Naive B cell (primary cell): ENCODE results near the gene WDR93. TPM values are rescaled to one million over a fixed set of nuclear protein-coding genes. Genes with fewer than 3 reads are reported as not detected.

Experiments
- ATAC-seq, 2 donors: fragments of 150-1000 bp; cut with Tn5 transposase; 2 replicates each; pipeline ENCODE4 v1.10.0; 2021; ENCODE audit warnings: low read depth in 2 of 2, mild to moderate bottlenecking in 2 of 2, moderate library complexity in 2 of 2
- DNase-seq: peaks from one replicate; pipeline ENCODE4 v3.0.0; 2022
- H3K27ac Mint-ChIP-seq, 6 donors: one replicate each; pipeline ENCODE4 v1.8.0; 2020 to 2022; ENCODE audit warnings: mild to moderate bottlenecking in 6 of 6, mixed read lengths in 6 of 6, moderate library complexity in 5 of 6, inconsistent platforms in 2 of 6
- H3K27me3 Mint-ChIP-seq, 3 donors: one replicate each; pipeline ENCODE4 v1.8.0; 2021 to 2022; ENCODE audit warnings: mixed read lengths in 3 of 3, mild to moderate bottlenecking in 1 of 3
- H3K36me3 Mint-ChIP-seq, 2 donors: one replicate each; pipeline ENCODE4 v1.8.0; 2020 to 2022; ENCODE audit warnings: mixed read lengths in 2 of 2, inconsistent platforms in 1 of 2, mild to moderate bottlenecking in 1 of 2
- H3K4me1 Mint-ChIP-seq, 3 donors: one replicate each; pipeline ENCODE4 v1.8.0; 2020 to 2022; ENCODE audit warnings: mixed read lengths in 3 of 3, inconsistent platforms in 1 of 3, mild to moderate bottlenecking in 1 of 3, moderate library complexity in 1 of 3
- H3K4me3 Mint-ChIP-seq, 8 donors: one replicate each; pipeline ENCODE4 v1.8.0; 2020 to 2022; ENCODE audit warnings: mild to moderate bottlenecking in 8 of 8, mixed read lengths in 8 of 8, moderate library complexity in 8 of 8, inconsistent platforms in 2 of 8
- H3K9me3 Mint-ChIP-seq, 7 donors: one replicate each; pipeline ENCODE4 v1.8.0; 2020 to 2022; ENCODE audit warnings: mixed read lengths in 7 of 7, mild to moderate bottlenecking in 5 of 7, inconsistent platforms in 2 of 7, moderate library complexity in 1 of 7
- polyA plus RNA-seq, 6 donors: library from polyadenylated mRNA; unstranded; fragments of 300-500 nt; fragmentation: Illumina TruSeq; gene quantifications; one replicate each; pipeline ENCODE4 v1.2.3, GENCODE V29; 2021; ENCODE audit warnings: low read depth in 6 of 6

WDR93 gene
- polyA plus RNA-seq, 6 donors from 2014 or later, result not detected

- no peaks in the 10 kb centered on the region for H3K36me3 Mint-ChIP-seq
- ATAC-seq, result no peak
- peaks cover 0 to 8% (median 6%) of the 10 kb centered on the region in 3 donors for H3K4me1 Mint-ChIP-seq
- DNase-seq, result no peak
- H3K27me3 Mint-ChIP-seq, result peaks cover 8 to 29% (median 12%) of the 10 kb centered on the region in 3 donors
- H3K27ac Mint-ChIP-seq, result peak overlapping the region in 2 of 6 donors; percentile 15 to 44
- H3K9me3 Mint-ChIP-seq, result no peaks in the 10 kb centered on the region
- peak overlapping the region; percentile 73 to 88 (median 80) for H3K4me3 Mint-ChIP-seq
These were observed 59.4 kb downstream of the WDR93 start for GRCh38 chr15:89749951-89750559.

- H3K4me3 Mint-ChIP-seq, result peak within 1 kb of the TSS; percentile 73 to 88 (median 81)
- H3K4me1 Mint-ChIP-seq, result peaks cover 0 to 8% (median 6%) of the 10 kb centered on the region in 3 donors
- DNase-seq (peak; percentile 88), ATAC-seq (peak; percentile 89 to 93)
- no peaks in the 10 kb centered on the region for H3K36me3 Mint-ChIP-seq
- no peaks in the 10 kb centered on the region for H3K9me3 Mint-ChIP-seq
- peaks cover 16 to 29% (median 18%) of the 10 kb centered on the region in 3 donors for H3K27me3 Mint-ChIP-seq
- H3K27ac Mint-ChIP-seq, result peak within 1 kb of the TSS in 2 of 6 donors; percentile 15 to 44
These were observed 60.2 kb downstream of the WDR93 start, which contains the start of gene MESP1 for GRCh38 chr15:89750560-89751542. Gene MESP1, minus strand, starts transcription at chr15:89751249. Its CDS starts 18 bp downstream, at chr15:89751231.

- H3K9me3 Mint-ChIP-seq, result no peaks in the 10 kb centered on the region
- peak overlapping the region; percentile 15 to 80 (median 64) for H3K4me3 Mint-ChIP-seq
- H3K36me3 Mint-ChIP-seq, result no peaks in the 10 kb centered on the region
- H3K27ac Mint-ChIP-seq, result no peak overlapping the region
- peaks cover 22 to 29% (median 24%) of the 10 kb centered on the region in 3 donors for H3K27me3 Mint-ChIP-seq
- DNase-seq (no peak), ATAC-seq (no peak)
- H3K4me1 Mint-ChIP-seq, result peaks cover 0 to 8% (median 6%) of the 10 kb centered on the region in 3 donors
These were observed 61.1 kb downstream of the WDR93 start for GRCh38 chr15:89751748-89752147.

- Mint-ChIP-seq H3K27me3 (peaks cover 23 to 30% (median 29%) of the 10 kb centered on the region in 3 donors), H3K36me3 (no peaks in the 10 kb centered on the region), H3K27ac (no peak overlapping the region), H3K4me1 (peaks cover 0 to 8% (median 6%) of the 10 kb centered on the region in 3 donors), H3K4me3 (peak overlapping the region in 1 of 8 donors; percentile 15), H3K9me3 (no peaks in the 10 kb centered on the region)
- DNase-seq (no peak), ATAC-seq (no peak)
These were observed 63.2 kb downstream of the WDR93 start for GRCh38 chr15:89753855-89754254.

- H3K9me3 Mint-ChIP-seq, result no peaks in the 10 kb centered on the region
- peak overlapping the region in 1 of 8 donors; percentile 56 for H3K4me3 Mint-ChIP-seq
- H3K36me3 Mint-ChIP-seq, result no peaks in the 10 kb centered on the region
These were observed 63.9 kb downstream of the WDR93 start for GRCh38 chr15:89754361-89755154.

GRCh38 chr15:89755701-89756100, 65.1 kb downstream of the WDR93 start:
- Mint-ChIP-seq H3K36me3 (no peaks in the 10 kb centered on the region), H3K27ac (no peak overlapping the region), H3K27me3 (peaks cover 11 to 39% (median 34%) of the 10 kb centered on the region in 3 donors), H3K4me1 (peaks cover 0 to 2% (median under 1%) of the 10 kb centered on the region in 3 donors), H3K4me3 (no peak overlapping the region), H3K9me3 (no peaks in the 10 kb centered on the region)
- no peak for DNase-seq
- no peak for ATAC-seq

More at GRCh38 chr15:89754361-89755154, 63.9 kb downstream of the WDR93 start:
- peaks cover 17 to 31% (median 31%) of the 10 kb centered on the region in 3 donors for H3K27me3 Mint-ChIP-seq
- DNase-seq (no peak), ATAC-seq (no peak)
- H3K27ac Mint-ChIP-seq, result peak overlapping the region in 1 of 6 donors; percentile 4
- peaks cover 0 to 5% (median 5%) of the 10 kb centered on the region in 3 donors for H3K4me1 Mint-ChIP-seq

- H3K9me3 Mint-ChIP-seq, result no peaks in the 10 kb centered on the region
- no peak overlapping the region for H3K27ac Mint-ChIP-seq
- ATAC-seq (no peak), DNase-seq (no peak)
- peaks cover 0 to 4% (median 0%) of the 10 kb centered on the region in 3 donors for H3K4me1 Mint-ChIP-seq
- peaks cover 10 to 44% (median 39%) of the 10 kb centered on the region in 3 donors for H3K27me3 Mint-ChIP-seq
- H3K36me3 Mint-ChIP-seq, result no peaks in the 10 kb centered on the region
- no peak overlapping the region for H3K4me3 Mint-ChIP-seq
These were observed 66.3 kb downstream of the WDR93 start for GRCh38 chr15:89756897-89757296.

- H3K9me3 Mint-ChIP-seq, result no peaks in the 10 kb centered on the region
- H3K4me3 Mint-ChIP-seq, result no peak overlapping the region
- no peak for ATAC-seq
- H3K4me1 Mint-ChIP-seq, result peaks cover 0 to 4% (median 0%) of the 10 kb centered on the region in 3 donors
- peaks cover 6 to 44% (median 39%) of the 10 kb centered on the region in 3 donors for H3K27me3 Mint-ChIP-seq
- no peaks in the 10 kb centered on the region for H3K36me3 Mint-ChIP-seq
- no peak overlapping the region for H3K27ac Mint-ChIP-seq
- DNase-seq, result no peak
These were observed 67.7 kb downstream of the WDR93 start for GRCh38 chr15:89758283-89758682.

- Mint-ChIP-seq H3K9me3 (no peaks in the 10 kb centered on the region), H3K4me3 (no peak overlapping the region), H3K36me3 (no peaks in the 10 kb centered on the region), H3K4me1 (peaks cover 0 to 4% (median 0%) of the 10 kb centered on the region in 3 donors), H3K27ac (no peak overlapping the region), H3K27me3 (peaks cover 6 to 44% (median 39%) of the 10 kb centered on the region in 3 donors)
- ATAC-seq (no peak), DNase-seq (no peak)
These were observed 68.4 kb downstream of the WDR93 start for GRCh38 chr15:89758981-89759380.

- H3K27ac Mint-ChIP-seq, result no peak overlapping the region
- peaks cover 0 to 4% (median 0%) of the 10 kb centered on the region in 3 donors for H3K4me1 Mint-ChIP-seq
- DNase-seq (no peak), ATAC-seq (no peak)
- peaks cover 1 to 38% (median 34%) of the 10 kb centered on the region in 3 donors for H3K27me3 Mint-ChIP-seq
- H3K9me3 Mint-ChIP-seq, result no peaks in the 10 kb centered on the region
- no peaks in the 10 kb centered on the region for H3K36me3 Mint-ChIP-seq
- no peak overlapping the region for H3K4me3 Mint-ChIP-seq
These were observed 69.2 kb downstream of the WDR93 start for GRCh38 chr15:89759835-89760234.

- peak; percentile 56 to 72 for ATAC-seq
- no peaks in the 10 kb centered on the region for H3K9me3 Mint-ChIP-seq
- no peak overlapping the region for H3K4me3 Mint-ChIP-seq
- peaks cover 0 to 32% (median 31%) of the 10 kb centered on the region in 3 donors for H3K27me3 Mint-ChIP-seq
- H3K36me3 Mint-ChIP-seq, result no peaks in the 10 kb centered on the region
- H3K4me1 Mint-ChIP-seq, result peaks cover 0 to 4% (median 0%) of the 10 kb centered on the region in 3 donors
- no peak overlapping the region for H3K27ac Mint-ChIP-seq
- peak; percentile 47 for DNase-seq
These were observed 69.8 kb downstream of the WDR93 start for GRCh38 chr15:89760303-89761008.
